BE2C (cell line): Measurements from ENCODE around the gene BBS2.

Experiments used
- DNase-seq: peaks from one replicate; pipeline ENCODE4 v3.0.0-alpha.2; 2020
- H3K27me3 ChIP-seq: fragments of 250-450 bp; sonication (Bioruptor Pico); 2 replicates; pipeline ENCODE4 v1.5.1; 2020; ENCODE audit warnings: mild to moderate bottlenecking
- H3K36me3 ChIP-seq: fragments of 250-450 bp; sonication (Bioruptor Pico); 2 replicates; pipeline ENCODE4 v1.5.1; 2020; ENCODE audit warnings: mild to moderate bottlenecking
- H3K4me1 ChIP-seq: fragments of 250-450 bp; sonication (Bioruptor Pico); 2 replicates; pipeline ENCODE4 v1.5.1; 2020
- H3K4me3 ChIP-seq: 2 replicates; pipeline ENCODE4 v1.5.1; 2011; ENCODE audit warnings: low read depth, low read length
- H3K9me3 ChIP-seq: fragments of 250-450 bp; sonication (Bioruptor Pico); 2 replicates; pipeline ENCODE4 v1.5.1; 2020
- TF ChIP-seq, protein P1 (sequence below): IDR thresholded peaks from 2 replicates; pipeline ENCODE4 v1.5.1; 2012; ENCODE audit warnings: mild to moderate bottlenecking, low read depth, low read length

Gene BBS2

DNA sequence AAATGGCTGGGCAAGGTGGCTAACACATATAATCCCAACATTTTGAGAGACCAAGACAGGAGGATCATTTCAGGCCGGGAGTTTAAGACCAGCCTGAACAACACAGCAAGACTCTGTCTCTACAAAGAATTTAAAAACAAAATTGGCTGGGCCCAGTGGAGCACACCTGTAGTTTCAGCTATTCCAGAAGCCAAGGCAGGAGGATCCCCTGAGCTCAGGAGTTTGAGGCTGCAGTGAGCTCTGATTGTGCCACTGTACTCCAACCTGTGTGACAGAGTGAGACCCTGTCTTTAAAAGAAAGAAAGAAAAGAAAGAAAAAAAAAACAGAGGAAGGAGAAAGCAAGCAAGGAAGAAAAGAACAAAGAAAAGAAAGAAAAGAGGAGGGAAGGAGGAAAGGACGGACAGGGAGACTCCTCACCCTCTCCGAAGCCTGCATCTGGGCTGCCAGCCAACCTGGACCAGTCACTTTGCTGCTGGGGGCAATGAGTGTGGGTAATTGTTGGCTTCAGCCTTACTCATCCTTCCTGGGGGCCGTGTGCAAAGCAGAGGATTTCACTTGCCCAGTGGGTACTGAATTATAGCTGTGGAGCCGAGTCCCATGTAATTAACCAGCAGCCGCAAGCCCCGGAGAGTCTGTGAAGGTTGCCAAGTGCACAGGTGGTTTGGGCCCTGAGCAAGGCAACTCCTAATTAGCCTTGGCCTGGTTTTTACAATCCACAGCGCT lies 38.4 kb upstream of the BBS2 start:
- Histone ChIP-seq H3K4me1 (no peaks in the 10 kb centered on the region), H3K27me3 (peaks cover 17% of the 10 kb centered on the region), H3K36me3 (no peaks in the 10 kb centered on the region), H3K4me3 (no peak overlapping the region), H3K9me3 (no peaks in the 10 kb centered on the region)
- DNase-seq = peak; percentile 53
- TF ChIP-seq, protein P1, sequence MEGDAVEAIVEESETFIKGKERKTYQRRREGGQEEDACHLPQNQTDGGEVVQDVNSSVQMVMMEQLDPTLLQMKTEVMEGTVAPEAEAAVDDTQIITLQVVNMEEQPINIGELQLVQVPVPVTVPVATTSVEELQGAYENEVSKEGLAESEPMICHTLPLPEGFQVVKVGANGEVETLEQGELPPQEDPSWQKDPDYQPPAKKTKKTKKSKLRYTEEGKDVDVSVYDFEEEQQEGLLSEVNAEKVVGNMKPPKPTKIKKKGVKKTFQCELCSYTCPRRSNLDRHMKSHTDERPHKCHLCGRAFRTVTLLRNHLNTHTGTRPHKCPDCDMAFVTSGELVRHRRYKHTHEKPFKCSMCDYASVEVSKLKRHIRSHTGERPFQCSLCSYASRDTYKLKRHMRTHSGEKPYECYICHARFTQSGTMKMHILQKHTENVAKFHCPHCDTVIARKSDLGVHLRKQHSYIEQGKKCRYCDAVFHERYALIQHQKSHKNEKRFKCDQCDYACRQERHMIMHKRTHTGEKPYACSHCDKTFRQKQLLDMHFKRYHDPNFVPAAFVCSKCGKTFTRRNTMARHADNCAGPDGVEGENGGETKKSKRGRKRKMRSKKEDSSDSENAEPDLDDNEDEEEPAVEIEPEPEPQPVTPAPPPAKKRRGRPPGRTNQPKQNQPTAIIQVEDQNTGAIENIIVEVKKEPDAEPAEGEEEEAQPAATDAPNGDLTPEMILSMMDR = no peak

DNA sequence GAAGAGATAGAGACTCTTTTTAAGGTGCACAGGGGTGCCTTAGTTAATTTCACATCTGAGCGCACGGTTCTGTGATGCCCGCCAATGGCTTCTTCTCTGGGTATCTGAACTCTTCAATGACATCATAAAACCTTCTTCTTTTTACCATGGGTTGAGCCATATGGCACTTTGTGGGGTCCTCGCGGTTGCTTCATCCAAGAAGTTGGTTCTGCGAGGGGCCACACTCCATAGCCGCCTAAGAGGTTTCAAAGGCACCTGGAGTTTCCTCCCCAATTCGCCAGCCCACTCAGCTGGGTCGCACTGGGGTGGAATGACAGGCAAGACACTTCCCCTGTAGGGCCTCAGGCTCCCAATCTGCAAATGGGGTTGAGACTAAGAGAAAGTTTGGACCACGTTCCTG lies 34.6 kb upstream of the BBS2 start:
- TF ChIP-seq, protein P1 = no peak
- no peak for DNase-seq

GRCh38 chr16:56551796-56552738 lies 32.2 kb upstream of the BBS2 start:
- H3K27me3 ChIP-seq = peaks cover 15% of the 10 kb centered on the region
- no peaks in the 10 kb centered on the region for H3K36me3 ChIP-seq
- TF ChIP-seq, protein P1 = no peak
- DNase-seq = no peak
- no peaks in the 10 kb centered on the region for H3K4me1 ChIP-seq
- no peaks in the 10 kb centered on the region for H3K9me3 ChIP-seq
- H3K4me3 ChIP-seq = no peak overlapping the region

More for the DNA sequence above, 34.6 kb upstream of the BBS2 start:
- Histone ChIP-seq H3K36me3 (no peaks in the 10 kb centered on the region), H3K4me3 (no peak overlapping the region), H3K27me3 (peaks cover 17% of the 10 kb centered on the region), H3K9me3 (no peaks in the 10 kb centered on the region), H3K4me1 (no peaks in the 10 kb centered on the region)

DNA sequence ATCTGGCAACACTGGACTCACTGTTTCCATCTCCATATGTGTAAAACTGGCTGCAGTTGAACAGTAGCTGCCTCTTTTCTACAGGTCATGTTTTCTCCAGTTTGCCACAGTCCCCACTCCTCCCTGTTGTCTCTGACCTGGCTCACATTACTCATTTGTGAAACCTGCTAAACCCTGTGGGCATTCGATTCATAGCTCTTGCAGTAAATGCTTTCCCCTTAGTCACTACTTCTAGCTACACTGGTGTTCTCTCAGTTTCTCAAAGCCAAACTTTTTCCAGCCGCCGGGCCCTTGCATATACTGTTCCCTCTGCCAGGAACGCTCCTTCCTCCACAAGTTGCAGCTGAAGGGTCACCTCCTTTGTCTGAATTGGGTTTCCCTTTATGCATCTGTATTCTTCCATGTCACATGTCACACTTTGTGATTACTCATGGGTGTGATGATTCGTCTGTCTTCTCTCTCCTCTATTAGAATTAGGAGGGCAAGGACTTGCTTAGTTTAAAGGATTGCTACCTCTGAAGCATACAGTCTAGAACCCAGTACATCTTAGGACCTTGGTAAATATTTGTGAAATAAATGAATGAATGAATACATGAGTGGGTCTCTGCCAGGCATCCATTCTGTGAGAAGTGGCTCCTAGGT lies 30.0 kb upstream of the BBS2 start:
- no peak for DNase-seq
- H3K4me1 ChIP-seq = no peaks in the 10 kb centered on the region
- no peaks in the 10 kb centered on the region for H3K9me3 ChIP-seq
- H3K4me3 ChIP-seq = no peak overlapping the region
- no peaks in the 10 kb centered on the region for H3K36me3 ChIP-seq
- TF ChIP-seq, protein P1 = no peak
- H3K27me3 ChIP-seq = peaks cover 5% of the 10 kb centered on the region

- Histone ChIP-seq H3K4me3 (no peak overlapping the region), H3K9me3 (no peaks in the 10 kb centered on the region), H3K36me3 (no peaks in the 10 kb centered on the region), H3K4me1 (no peaks in the 10 kb centered on the region), H3K27me3 (no peaks in the 10 kb centered on the region)
- TF ChIP-seq, protein P1 = no peak
- DNase-seq = no peak
Measured at GRCh38 chr16:56549161-56549560, 29.3 kb upstream of the BBS2 start.
